ENCODE results near the gene RFESD. TPM values are rescaled to one million over a fixed set of nuclear protein-coding genes. Genes with fewer than 3 reads are reported as not detected.

The RFESD gene
- total RNA-seq, 1 experiment from 2014 or later: 2.2 TPM

DNA sequence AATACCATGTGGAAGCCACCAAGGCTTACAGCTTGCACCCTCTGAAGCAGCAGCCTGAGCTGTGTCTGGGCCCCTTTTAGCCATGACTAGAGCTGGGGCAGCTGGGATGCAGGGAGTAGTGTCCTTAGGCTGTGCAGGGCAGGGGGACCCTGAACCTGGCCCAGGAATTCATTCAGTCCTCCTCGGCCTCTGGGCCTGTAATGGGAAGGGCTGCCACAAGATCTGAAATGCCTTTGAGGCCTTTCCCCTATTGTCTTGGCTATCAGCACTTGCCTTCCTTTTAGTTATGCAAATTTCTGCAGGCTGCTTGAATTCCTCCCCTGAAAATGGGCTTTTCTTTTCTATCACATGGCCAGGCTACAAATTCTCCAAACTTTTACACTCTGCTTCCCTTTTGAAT is 17.6 kb upstream of the RFESD start:
- in situ Hi-C loops (cut with HindIII; ENCODE audit: low pct_unique_long_range_greater_than_20kb, low sequenced_read_pairs) (no loop called here), intact Hi-C loops (cut with micrococcal nuclease; ENCODE audit: unreplicated experiment) (no loop called here)
- 0 out of 2 replicates have a peak, but pooled peaks have one; percentile 46 for ATAC-seq
- H3K36me3 ChIP-seq (ENCODE audit: control insufficient read depth, insufficient read depth, low read length): no peaks in the 10 kb centered on the region
- ChIA-PET POLR2A (no interaction called here), CTCF (no interaction called here)
- no peak overlapping the region for H3K27ac ChIP-seq (ENCODE audit: low read length)
- BruUV-seq (replicated peaks): no TSS peak
- H3K4me1 ChIP-seq (ENCODE audit: control insufficient read depth, insufficient read depth, low read length): 0 out of 2 replicates have a peak, but pooled peaks cover 4% of the 10 kb centered on the region
- DNase-seq (ENCODE audit: low read depth, low spot score): no peak
- H3K9me3 ChIP-seq (ENCODE audit: control insufficient read depth, insufficient read depth, low read depth, low read length): no peaks in the 10 kb centered on the region
- TF ChIP-seq SIN3A (IDR thresholded peaks at IDR 0.05; ENCODE audit: borderline replicate concordance, insufficient read depth, low read depth, low read length): no peak
- no peak for TF ChIP-seq TCF7L2 (IDR thresholded peaks at IDR 0.05; ENCODE audit: low read depth, low read length)
- TF ChIP-seq, protein P1, sequence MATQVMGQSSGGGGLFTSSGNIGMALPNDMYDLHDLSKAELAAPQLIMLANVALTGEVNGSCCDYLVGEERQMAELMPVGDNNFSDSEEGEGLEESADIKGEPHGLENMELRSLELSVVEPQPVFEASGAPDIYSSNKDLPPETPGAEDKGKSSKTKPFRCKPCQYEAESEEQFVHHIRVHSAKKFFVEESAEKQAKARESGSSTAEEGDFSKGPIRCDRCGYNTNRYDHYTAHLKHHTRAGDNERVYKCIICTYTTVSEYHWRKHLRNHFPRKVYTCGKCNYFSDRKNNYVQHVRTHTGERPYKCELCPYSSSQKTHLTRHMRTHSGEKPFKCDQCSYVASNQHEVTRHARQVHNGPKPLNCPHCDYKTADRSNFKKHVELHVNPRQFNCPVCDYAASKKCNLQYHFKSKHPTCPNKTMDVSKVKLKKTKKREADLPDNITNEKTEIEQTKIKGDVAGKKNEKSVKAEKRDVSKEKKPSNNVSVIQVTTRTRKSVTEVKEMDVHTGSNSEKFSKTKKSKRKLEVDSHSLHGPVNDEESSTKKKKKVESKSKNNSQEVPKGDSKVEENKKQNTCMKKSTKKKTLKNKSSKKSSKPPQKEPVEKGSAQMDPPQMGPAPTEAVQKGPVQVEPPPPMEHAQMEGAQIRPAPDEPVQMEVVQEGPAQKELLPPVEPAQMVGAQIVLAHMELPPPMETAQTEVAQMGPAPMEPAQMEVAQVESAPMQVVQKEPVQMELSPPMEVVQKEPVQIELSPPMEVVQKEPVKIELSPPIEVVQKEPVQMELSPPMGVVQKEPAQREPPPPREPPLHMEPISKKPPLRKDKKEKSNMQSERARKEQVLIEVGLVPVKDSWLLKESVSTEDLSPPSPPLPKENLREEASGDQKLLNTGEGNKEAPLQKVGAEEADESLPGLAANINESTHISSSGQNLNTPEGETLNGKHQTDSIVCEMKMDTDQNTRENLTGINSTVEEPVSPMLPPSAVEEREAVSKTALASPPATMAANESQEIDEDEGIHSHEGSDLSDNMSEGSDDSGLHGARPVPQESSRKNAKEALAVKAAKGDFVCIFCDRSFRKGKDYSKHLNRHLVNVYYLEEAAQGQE (IDR thresholded peaks at IDR 0.05; ENCODE audit: insufficient read depth in 1 of 2, low read depth in 2 of 2, low read length in 1 of 2): no peak
- TF ChIP-seq POLR2AphosphoS5 (IDR thresholded peaks at IDR 0.05; ENCODE audit: low read depth, low read length): no peak
- no peak for TF ChIP-seq CTCF (IDR thresholded peaks at IDR 0.05)
- no peaks in the 10 kb centered on the region for H3K27me3 ChIP-seq (ENCODE audit: control insufficient read depth, insufficient read depth, low read length)
- H3K4me3 ChIP-seq (ENCODE audit: low read depth in 2 of 2, low read length in 2 of 2): no peak overlapping the region

- ChIA-PET POLR2A (interaction anchor here (0.5 kb wide), 1 partner anchor 697 kb away, joined by 8 read pairs; no protein-coding TSS in a partner anchor), CTCF (no interaction called here)
- no peaks in the 10 kb centered on the region for H3K27me3 ChIP-seq (ENCODE audit: control insufficient read depth, insufficient read depth, low read length)
- H3K4me1 ChIP-seq (ENCODE audit: control insufficient read depth, insufficient read depth, low read length): 0 out of 2 replicates have a peak, but pooled peaks cover 4% of the 10 kb centered on the region
- intact Hi-C loops (cut with micrococcal nuclease; ENCODE audit: unreplicated experiment) (no loop called here), in situ Hi-C loops (cut with HindIII; ENCODE audit: low pct_unique_long_range_greater_than_20kb, low sequenced_read_pairs) (no loop called here)
- ATAC-seq: no peak
- TF ChIP-seq CTCF (IDR thresholded peaks at IDR 0.05) (no peak), SIN3A (IDR thresholded peaks at IDR 0.05; ENCODE audit: borderline replicate concordance, insufficient read depth, low read depth, low read length) (no peak), POLR2AphosphoS5 (IDR thresholded peaks at IDR 0.05; ENCODE audit: low read depth, low read length) (no peak), TCF7L2 (IDR thresholded peaks at IDR 0.05; ENCODE audit: low read depth, low read length) (no peak)
- TF ChIP-seq, protein P1 (IDR thresholded peaks at IDR 0.05; ENCODE audit: insufficient read depth in 1 of 2, low read depth in 2 of 2, low read length in 1 of 2): no peak
- H3K9me3 ChIP-seq (ENCODE audit: control insufficient read depth, insufficient read depth, low read depth, low read length): no peaks in the 10 kb centered on the region
- DNase-seq (ENCODE audit: low read depth, low spot score): no peak
- BruUV-seq (replicated peaks): no TSS peak
- no peak overlapping the region for H3K27ac ChIP-seq (ENCODE audit: low read length)
- H3K36me3 ChIP-seq (ENCODE audit: control insufficient read depth, insufficient read depth, low read length): no peaks in the 10 kb centered on the region
- H3K4me3 ChIP-seq (ENCODE audit: low read depth in 2 of 2, low read length in 2 of 2): no peak overlapping the region
These were observed 16.1 kb upstream of the RFESD start for GRCh38 chr5:95630394-95630917.

All from Panc1 (cell line).